ENCODE results near the gene PSMB11. TPM values are rescaled to one million over a fixed set of nuclear protein-coding genes. Genes with fewer than 3 reads are reported as not detected.
A peak's percentile ranks its signal among the peaks of the same experiment; 100 is the strongest.

PSMB11 gene
- total RNA-seq, 1 experiment from 2014 or later: not detected

DNA sequence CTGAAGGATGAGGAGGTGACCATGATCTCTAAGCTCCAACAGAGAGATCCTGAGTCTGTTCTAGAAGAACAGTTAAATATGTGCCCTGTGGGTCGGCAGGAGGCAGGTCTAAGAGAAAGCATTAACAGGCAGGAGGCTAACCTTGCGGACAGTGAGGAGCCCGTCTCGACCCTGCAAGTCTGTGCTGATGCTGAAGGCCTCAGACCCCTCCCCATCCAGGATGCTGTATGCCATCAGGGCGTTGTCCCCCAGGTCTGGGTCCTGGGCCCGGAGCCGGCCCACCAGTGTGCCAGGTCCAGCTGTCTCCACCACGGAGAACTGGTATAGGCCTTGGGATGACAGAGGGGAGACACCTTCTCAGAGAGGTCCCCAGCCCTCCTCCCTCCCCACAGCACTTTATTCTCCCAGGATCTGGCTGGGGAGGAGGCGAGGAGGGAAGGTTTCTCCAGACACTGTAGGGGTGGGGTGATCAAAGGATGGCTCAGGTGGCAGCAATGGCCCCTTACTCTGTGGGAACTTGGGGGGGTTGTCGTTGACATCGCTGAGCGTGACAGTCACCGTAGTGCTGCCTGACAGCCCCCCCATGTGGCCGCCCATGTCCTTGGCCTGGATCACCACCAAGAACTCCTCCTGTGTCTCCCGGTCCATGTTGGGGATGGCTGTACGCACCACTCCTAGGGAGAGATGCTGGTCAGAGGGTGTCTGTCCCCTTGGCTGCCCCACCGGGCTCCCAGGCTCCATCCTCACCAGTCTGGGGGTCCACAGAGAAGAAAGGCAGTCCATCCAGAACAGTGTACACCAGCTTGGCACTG is 12.2 kb downstream of the PSMB11 start:
- no peak overlapping the region for H3K27ac Mint-ChIP-seq (ENCODE audit: unreplicated experiment)
- POLR2A ChIA-PET: no interaction called here
- intact Hi-C loops (cut with micrococcal nuclease; ENCODE audit: unreplicated experiment): no loop called here

DNA sequence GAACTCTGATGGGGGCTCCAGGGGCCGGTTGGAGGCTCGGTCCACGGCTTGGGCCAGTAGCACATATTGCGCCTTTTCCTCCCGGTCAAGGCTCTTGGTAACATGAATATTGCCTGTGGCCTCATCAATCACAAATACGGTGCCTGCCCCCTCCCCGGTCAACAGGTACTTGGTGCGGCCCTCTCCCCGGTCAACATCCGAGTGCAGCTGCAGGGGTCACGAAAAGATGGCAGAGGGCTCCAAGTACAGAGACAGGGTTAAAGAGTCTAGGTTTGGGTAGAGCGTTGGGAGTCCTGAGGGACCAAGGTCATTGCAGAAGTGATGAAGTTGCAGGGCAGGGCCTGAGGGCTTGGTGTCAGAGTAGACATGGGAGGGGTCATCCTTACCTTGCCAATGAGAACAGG is 13.1 kb downstream of the PSMB11 start:
- DNase-seq: no peak
- H3K4me3 Mint-ChIP-seq (ENCODE audit: unreplicated experiment): no peak overlapping the region
- Histone ChIP-seq H3K36me3 (ENCODE audit: control insufficient read depth, insufficient read depth, low read length) (no peaks in the 10 kb centered on the region), H3K4me3 (ENCODE audit: low read depth, low read length) (no peak overlapping the region), H3K27me3 (replicated peaks; ENCODE audit: control insufficient read depth, insufficient read depth, low read length) (no peaks in the 10 kb centered on the region), H3K4me1 (peaks cover 7% of the 10 kb centered on the region), H3K9me3 (no peaks in the 10 kb centered on the region)
- BruUV-seq (replicated peaks): no TSS peak
- H3K9me3 Mint-ChIP-seq (ENCODE audit: unreplicated experiment): no peaks in the 10 kb centered on the region
- peaks cover 33% of the 10 kb centered on the region for H3K36me3 Mint-ChIP-seq (ENCODE audit: insufficient read depth, unreplicated experiment)
- ChIA-PET CTCF (interaction anchor here (1.0 to 3.8 kb wide), 6 partner anchors 48 to 82 kb away, joined by 6 to 27 read pairs (median 8); no protein-coding TSS in a partner anchor), POLR2A (interaction anchor here (1.7 kb wide), 1 partner anchor 40 kb away, joined by 4 read pairs; the partner anchor contains the start of genes ACIN1 and C14orf119)
- H3K27ac Mint-ChIP-seq (ENCODE audit: unreplicated experiment): no peak overlapping the region
- H3K4me1 Mint-ChIP-seq (ENCODE audit: low read depth, unreplicated experiment): peaks cover 15% of the 10 kb centered on the region
- intact Hi-C loops (cut with micrococcal nuclease; ENCODE audit: unreplicated experiment): loop anchor here (5.0 kb wide), 1 partner anchor 498 kb away; no protein-coding TSS in a partner anchor
- H3K27me3 Mint-ChIP-seq (ENCODE audit: insufficient read depth, unreplicated experiment): no peaks in the 10 kb centered on the region
- no peak for TF ChIP-seq CTCF (IDR thresholded peaks at IDR 0.05; ENCODE audit: insufficient read depth in 1 of 2, low read depth in 1 of 2, low read length in 1 of 2, severe bottlenecking in 1 of 2, unreplicated experiment in 1 of 2)

More for the DNA sequence above, 12.2 kb downstream of the PSMB11 start:
- H3K9me3 ChIP-seq: no peaks in the 10 kb centered on the region
- H3K27me3 ChIP-seq (replicated peaks; ENCODE audit: control insufficient read depth, insufficient read depth, low read length): no peaks in the 10 kb centered on the region
- no peak for DNase-seq
- no peak overlapping the region for H3K4me3 ChIP-seq (ENCODE audit: low read depth, low read length)
- no peaks in the 10 kb centered on the region for H3K9me3 Mint-ChIP-seq (ENCODE audit: unreplicated experiment)
- no peaks in the 10 kb centered on the region for H3K36me3 ChIP-seq (ENCODE audit: control insufficient read depth, insufficient read depth, low read length)
- peaks cover 15% of the 10 kb centered on the region for H3K4me1 Mint-ChIP-seq (ENCODE audit: low read depth, unreplicated experiment)
- no peaks in the 10 kb centered on the region for H3K27me3 Mint-ChIP-seq (ENCODE audit: insufficient read depth, unreplicated experiment)
- peak in 1 of 2 experiments; percentile 18 for TF ChIP-seq CTCF (IDR thresholded peaks at IDR 0.05; ENCODE audit: insufficient read depth in 1 of 2, low read depth in 1 of 2, low read length in 1 of 2, severe bottlenecking in 1 of 2, unreplicated experiment in 1 of 2)
- peaks cover 24% of the 10 kb centered on the region for H3K36me3 Mint-ChIP-seq (ENCODE audit: insufficient read depth, unreplicated experiment)
- BruUV-seq (replicated peaks): no TSS peak
- H3K4me1 ChIP-seq: peaks cover 7% of the 10 kb centered on the region
- CTCF ChIA-PET: interaction anchor here (0.7 to 3.8 kb wide), 3 partner anchors 14 to 68 kb away, joined by 4 to 27 read pairs (median 5); no protein-coding TSS in a partner anchor
- H3K4me3 Mint-ChIP-seq (ENCODE audit: unreplicated experiment): no peak overlapping the region

GRCh38 chr14:23055621-23056144 is 13.7 kb downstream of the PSMB11 start:
- H3K9me3 Mint-ChIP-seq (ENCODE audit: unreplicated experiment): no peaks in the 10 kb centered on the region
- peak overlapping the region; percentile 85 for H3K4me3 Mint-ChIP-seq (ENCODE audit: unreplicated experiment)
- Histone ChIP-seq H3K27me3 (replicated peaks; ENCODE audit: control insufficient read depth, insufficient read depth, low read length) (no peaks in the 10 kb centered on the region), H3K4me3 (ENCODE audit: low read depth, low read length) (no peak overlapping the region), H3K9me3 (no peaks in the 10 kb centered on the region), H3K36me3 (ENCODE audit: control insufficient read depth, insufficient read depth, low read length) (no peaks in the 10 kb centered on the region), H3K4me1 (peaks cover 7% of the 10 kb centered on the region)
- peaks cover 39% of the 10 kb centered on the region for H3K36me3 Mint-ChIP-seq (ENCODE audit: insufficient read depth, unreplicated experiment)
- POLR2A ChIA-PET: interaction anchor here (1.0 to 1.7 kb wide), 2 partner anchors 8 to 39 kb away, joined by 3 to 4 read pairs; partner anchors contain the start of genes ACIN1 and C14orf119
- CTCF ChIA-PET: interaction anchor here (1.0 to 3.8 kb wide), 7 partner anchors 13 to 82 kb away, joined by 6 to 27 read pairs (median 8); no protein-coding TSS in a partner anchor
- H3K27me3 Mint-ChIP-seq (ENCODE audit: insufficient read depth, unreplicated experiment): no peaks in the 10 kb centered on the region
- intact Hi-C loops (cut with micrococcal nuclease; ENCODE audit: unreplicated experiment): loop anchor here (1.0 to 5.0 kb wide), 4 partner anchors 48 to 498 kb away; partner anchors contain the start of gene PRMT5
- no peak for DNase-seq
- BruUV-seq (replicated peaks): no TSS peak
- peaks cover 15% of the 10 kb centered on the region for H3K4me1 Mint-ChIP-seq (ENCODE audit: low read depth, unreplicated experiment)
- TF ChIP-seq CTCF (IDR thresholded peaks at IDR 0.05; ENCODE audit: insufficient read depth in 1 of 2, low read depth in 1 of 2, low read length in 1 of 2, severe bottlenecking in 1 of 2, unreplicated experiment in 1 of 2): no peak
- peak overlapping the region; percentile 75 for H3K27ac Mint-ChIP-seq (ENCODE audit: unreplicated experiment)

All from Caco-2 (cell line).